Mesenchymal stem cell (in vitro differentiated cells and primary cell): ENCODE measurements around the gene TBC1D16.

Experiments used
- DNase-seq: peaks from one replicate; pipeline ENCODE4 v3.0.0-alpha.2; 2013
- H2AFZ ChIP-seq: one replicate; pipeline ENCODE4 v1.6.1; 2013; ENCODE audit warnings: low read depth, mild to moderate bottlenecking, control low read depth, inconsistent platforms, low read length, moderate library complexity
- H2AK5ac ChIP-seq: 2 replicates; pipeline ENCODE4 v1.6.1; 2013; ENCODE audit warnings: low read length, moderate library complexity, mild to moderate bottlenecking, inconsistent platforms; ENCODE audit not compliant: severe bottlenecking
- H2BK120ac ChIP-seq: one replicate; pipeline ENCODE4 v1.6.1; 2013; ENCODE audit warnings: low read depth, mild to moderate bottlenecking, inconsistent platforms, low read length, moderate library complexity
- H2BK12ac ChIP-seq, 2 experiments: one replicate each; pipeline ENCODE4 v1.6.1; 2013; ENCODE audit warnings: inconsistent platforms in 2 of 2, low read length in 2 of 2, mild to moderate bottlenecking in 2 of 2, moderate library complexity in 2 of 2, control low read depth in 1 of 2
- H2BK15ac ChIP-seq: one replicate; pipeline ENCODE4 v1.6.1; 2013; ENCODE audit warnings: mild to moderate bottlenecking, low read depth, inconsistent platforms; ENCODE audit not compliant: poor library complexity, severe bottlenecking
- H2BK5ac ChIP-seq: 2 replicates; pipeline ENCODE4 v1.6.1; 2013; ENCODE audit warnings: low read depth, mild to moderate bottlenecking, low read length, control low read depth, inconsistent platforms; ENCODE audit not compliant: poor library complexity, severe bottlenecking
- H3K14ac ChIP-seq, 2 experiments: one replicate each; pipeline ENCODE4 v1.6.1; 2013; ENCODE audit warnings: inconsistent platforms in 2 of 2, low read length in 2 of 2, control low read depth in 1 of 2, mild to moderate bottlenecking in 1 of 2, moderate library complexity in 1 of 2
- H3K18ac ChIP-seq, 2 experiments: one replicate each; pipeline ENCODE4 v1.6.1; 2013; ENCODE audit warnings: inconsistent platforms in 2 of 2, low read length in 2 of 2, control low read depth in 1 of 2, low read depth in 1 of 2, mild to moderate bottlenecking in 1 of 2
- H3K23ac ChIP-seq, 2 experiments: one replicate each; pipeline ENCODE4 v1.6.1; 2013; ENCODE audit warnings: inconsistent platforms in 2 of 2, low read length in 2 of 2, mild to moderate bottlenecking in 2 of 2, moderate library complexity in 2 of 2, control low read depth in 1 of 2
- H3K27ac ChIP-seq: 2 replicates; pipeline ENCODE4 v1.5.1; 2013; ENCODE audit warnings: mild to moderate bottlenecking, moderate library complexity, low read length, control low read depth, inconsistent platforms; ENCODE audit not compliant: poor library complexity, severe bottlenecking
- H3K27me3 ChIP-seq, 2 experiments: 2 replicates each; pipeline versions ENCODE4 v1.6.1 to v1.7.0; 2013; ENCODE audit warnings: low read length in 2 of 2, mild to moderate bottlenecking in 2 of 2, moderate library complexity in 2 of 2, control low read depth in 1 of 2, inconsistent platforms in 1 of 2; ENCODE audit not compliant: control insufficient read depth in 1 of 2, insufficient read depth in 1 of 2
- H3K36me3 ChIP-seq, 2 experiments: 2 replicates each; pipeline versions ENCODE4 v1.6.1 to v1.7.0; 2013; ENCODE audit warnings: low read length in 2 of 2, control low read depth in 1 of 2, inconsistent platforms in 1 of 2, low read depth in 1 of 2, mild to moderate bottlenecking in 1 of 2; ENCODE audit not compliant: insufficient read depth in 2 of 2, control insufficient read depth in 1 of 2
- H3K4ac ChIP-seq, 2 experiments: one replicate each; pipeline ENCODE4 v1.6.1; 2013; ENCODE audit warnings: inconsistent platforms in 2 of 2, low read length in 2 of 2, mild to moderate bottlenecking in 2 of 2, moderate library complexity in 2 of 2, control low read depth in 1 of 2, low read depth in 1 of 2
- H3K4me1 ChIP-seq: 2 replicates; pipeline ENCODE4 v1.6.1; 2013; ENCODE audit warnings: low read depth, low read length, control low read depth; ENCODE audit not compliant: control insufficient read depth, insufficient read depth
- H3K4me2 ChIP-seq: 2 replicates; pipeline ENCODE4 v1.6.1; 2013; ENCODE audit warnings: low read length, mild to moderate bottlenecking, inconsistent platforms; ENCODE audit not compliant: poor library complexity, severe bottlenecking
- H3K4me3 ChIP-seq, 2 experiments: 2 replicates each; pipeline versions ENCODE4 v1.5.1 to v1.7.0; 2013; ENCODE audit warnings: low read length in 2 of 2, mild to moderate bottlenecking in 2 of 2, control low read depth in 1 of 2, low read depth in 1 of 2; ENCODE audit not compliant: insufficient read depth in 1 of 2
- H3K79me1 ChIP-seq: replicated peaks from 2 replicates; pipeline ENCODE4 v1.6.1; 2013; ENCODE audit warnings: mild to moderate bottlenecking, control low read depth, low read length, inconsistent platforms; ENCODE audit not compliant: poor library complexity, severe bottlenecking
- H3K9ac ChIP-seq: 2 replicates; pipeline ENCODE4 v1.7.0; 2013; ENCODE audit warnings: mild to moderate bottlenecking, low read length, moderate library complexity
- H3K9me3 ChIP-seq: 2 replicates; pipeline ENCODE4 v1.7.0; 2013; ENCODE audit warnings: mild to moderate bottlenecking, low read length; ENCODE audit not compliant: control insufficient read depth
- H4K8ac ChIP-seq: one replicate; pipeline ENCODE4 v1.6.1; 2013; ENCODE audit warnings: inconsistent platforms, mild to moderate bottlenecking, low read length, moderate library complexity
- H4K91ac ChIP-seq: one replicate; pipeline ENCODE4 v1.6.1; 2013; ENCODE audit warnings: mild to moderate bottlenecking, low read length, inconsistent platforms
- WGBS: methylation state at CpG from one replicate; pipeline ENCODE4 v1.1.7; 2013; ENCODE audit warnings: mixed read lengths; 5-methylcytosine and 5-hydroxymethylcytosine counted together

The TBC1D16 gene

GRCh38 chr17:80070375-80071115 is 34.9 kb upstream of the TBC1D16 start:
- Histone ChIP-seq H3K79me1 (no peaks in the 10 kb centered on the region), H3K23ac (no peak overlapping the region), H2BK15ac (no peak overlapping the region), H3K4me2 (no peak overlapping the region), H2AK5ac (no peak overlapping the region), H2AFZ (no peak overlapping the region), H3K4me3 (peak overlapping the region in 1 of 2 experiments; percentile 76), H2BK12ac (no peak overlapping the region), H3K36me3 (no peaks in the 10 kb centered on the region), H3K9ac (peak overlapping the region; percentile 91), H4K91ac (no peak overlapping the region), H2BK5ac (no peak overlapping the region), H3K4ac (no peak overlapping the region), H3K9me3 (no peaks in the 10 kb centered on the region), H2BK120ac (no peak overlapping the region), H3K18ac (no peak overlapping the region), H4K8ac (no peak overlapping the region), H3K27me3 (no peaks in the 10 kb centered on the region), H3K4me1 (peaks cover 4% of the 10 kb centered on the region), H3K14ac (peak overlapping the region in 1 of 2 experiments; percentile 36), H3K27ac (no peak overlapping the region)
- 96% methylated on average over 14 of the region's 15 CpGs for WGBS
- DNase-seq: no peak

GRCh38 chr17:80068301-80069222 is 32.9 kb upstream of the TBC1D16 start:
- Histone ChIP-seq H3K27me3 (no peaks in the 10 kb centered on the region), H2BK12ac (peak overlapping the region; percentile 18 to 76), H4K8ac (peak overlapping the region; percentile 90), H2BK5ac (no peak overlapping the region), H2AFZ (no peak overlapping the region), H2BK120ac (peak overlapping the region; percentile 29), H4K91ac (peak overlapping the region; percentile 84), H3K4me3 (peak overlapping the region in 1 of 2 experiments; percentile 41), H3K9ac (peak overlapping the region; percentile 74), H3K27ac (no peak overlapping the region), H3K23ac (no peak overlapping the region), H3K36me3 (no peaks in the 10 kb centered on the region), H3K18ac (peak overlapping the region; percentile 59 to 78), H3K4me2 (no peak overlapping the region), H3K79me1 (no peaks in the 10 kb centered on the region), H3K4ac (peak overlapping the region in 1 of 2 experiments; percentile 58), H3K14ac (no peak overlapping the region), H3K9me3 (no peaks in the 10 kb centered on the region), H2BK15ac (no peak overlapping the region), H3K4me1 (peaks cover 15% of the 10 kb centered on the region), H2AK5ac (no peak overlapping the region)
- peak; percentile 85 for DNase-seq
- 54% methylated on average over 23 of the region's 23 CpGs for WGBS

GRCh38 chr17:80067393-80067986 is 31.8 kb upstream of the TBC1D16 start:
- Histone ChIP-seq H3K27me3 (no peaks in the 10 kb centered on the region), H3K4me1 (peaks cover 15% of the 10 kb centered on the region), H2BK120ac (no peak overlapping the region), H2BK12ac (no peak overlapping the region), H4K8ac (no peak overlapping the region), H3K27ac (no peak overlapping the region), H3K18ac (no peak overlapping the region), H2BK5ac (no peak overlapping the region), H3K36me3 (no peaks in the 10 kb centered on the region), H3K4ac (no peak overlapping the region), H2AFZ (no peak overlapping the region), H3K4me2 (no peak overlapping the region), H2BK15ac (peak overlapping the region; percentile 62), H3K9me3 (no peaks in the 10 kb centered on the region), H3K79me1 (no peaks in the 10 kb centered on the region), H3K9ac (no peak overlapping the region), H2AK5ac (no peak overlapping the region), H4K91ac (no peak overlapping the region), H3K14ac (no peak overlapping the region), H3K23ac (no peak overlapping the region), H3K4me3 (no peak overlapping the region)
- no peak for DNase-seq
- whole genome bisulfite sequencing: 97% methylated on average over 31 of the region's 31 CpGs
